ENCODE measurements around the gene PRKCQ.

PRKCQ gene

GRCh38 chr10:6404127-6405072, 175.7 kb downstream of the PRKCQ start:
- DNase-seq (ENCODE audit: extremely low read depth, insufficient read length) = no peak
- H3K27me3 ChIP-seq (replicated peaks; ENCODE audit: control insufficient read depth, insufficient read depth, low read length) = no peaks in the 10 kb centered on the region; the same call in none of the 2 replicates
- no peak overlapping the region for H3K4me3 ChIP-seq (replicated peaks; ENCODE audit: low read depth, low read length)

GRCh38 chr10:6402960-6403359, 177.1 kb downstream of the PRKCQ start:
- DNase-seq (ENCODE audit: extremely low read depth, insufficient read length) = no peak
- no peak for TF ChIP-seq CTCF (IDR thresholded peaks at IDR 0.05; ENCODE audit: insufficient read depth, low read length, poor library complexity, severe bottlenecking)
- Histone ChIP-seq H3K27me3 (replicated peaks; ENCODE audit: control insufficient read depth, insufficient read depth, low read length) (no peaks in the 10 kb centered on the region; the same call in none of the 2 replicates), H3K4me3 (replicated peaks; ENCODE audit: low read depth, low read length) (no peak overlapping the region), H3K36me3 (ENCODE audit: control insufficient read depth, insufficient read depth, low read length) (no peaks in the 10 kb centered on the region)

More at GRCh38 chr10:6404127-6405072, 175.7 kb downstream of the PRKCQ start:
- no peak for TF ChIP-seq CTCF (IDR thresholded peaks at IDR 0.05; ENCODE audit: insufficient read depth, low read length, poor library complexity, severe bottlenecking)
- H3K36me3 ChIP-seq (ENCODE audit: control insufficient read depth, insufficient read depth, low read length) = no peaks in the 10 kb centered on the region

- Histone ChIP-seq H3K36me3 (ENCODE audit: control insufficient read depth, insufficient read depth, low read length) (no peaks in the 10 kb centered on the region), H3K4me3 (replicated peaks; ENCODE audit: low read depth, low read length) (no peak overlapping the region), H3K27me3 (replicated peaks; ENCODE audit: control insufficient read depth, insufficient read depth, low read length) (no peaks in the 10 kb centered on the region; the same call in none of the 2 replicates)
- no peak for TF ChIP-seq CTCF (IDR thresholded peaks at IDR 0.05; ENCODE audit: insufficient read depth, low read length, poor library complexity, severe bottlenecking)
- DNase-seq (ENCODE audit: extremely low read depth, insufficient read length) = no peak
Observed at GRCh38 chr10:6402349-6402709, 177.7 kb downstream of the PRKCQ start.

GRCh38 chr10:6401558-6402348, 178.3 kb downstream of the PRKCQ start:
- DNase-seq (ENCODE audit: extremely low read depth, insufficient read length) = peak; percentile 29
- H3K27me3 ChIP-seq (replicated peaks; ENCODE audit: control insufficient read depth, insufficient read depth, low read length) = no peaks in the 10 kb centered on the region; the same call in none of the 2 replicates
- H3K4me3 ChIP-seq (replicated peaks; ENCODE audit: low read depth, low read length) = no peak overlapping the region
- H3K36me3 ChIP-seq (ENCODE audit: control insufficient read depth, insufficient read depth, low read length) = no peaks in the 10 kb centered on the region
- TF ChIP-seq CTCF (IDR thresholded peaks at IDR 0.05; ENCODE audit: insufficient read depth, low read length, poor library complexity, severe bottlenecking) = peak; percentile 77

- no peak for DNase-seq (ENCODE audit: extremely low read depth, insufficient read length)
- H3K36me3 ChIP-seq (ENCODE audit: control insufficient read depth, insufficient read depth, low read length) = no peaks in the 10 kb centered on the region
- H3K27me3 ChIP-seq (replicated peaks; ENCODE audit: control insufficient read depth, insufficient read depth, low read length) = no peaks in the 10 kb centered on the region; the same call in none of the 2 replicates
- no peak overlapping the region for H3K4me3 ChIP-seq (replicated peaks; ENCODE audit: low read depth, low read length)
- TF ChIP-seq CTCF (IDR thresholded peaks at IDR 0.05; ENCODE audit: insufficient read depth, low read length, poor library complexity, severe bottlenecking) = no peak
Observed at GRCh38 chr10:6400821-6401465, 179.1 kb downstream of the PRKCQ start.
